Measurements from ENCODE around the gene CCDC137.

GRCh38 chr17:81722184-81723120 is 55.9 kb downstream of the CCDC137 start:
- TF ChIP-seq EZH2 (optimal IDR thresholded peaks at IDR 0.05; ENCODE audit: low read depth, low read length) (no peak), CTCF (IDR thresholded peaks at IDR 0.05; ENCODE audit: low read length) (no peak), EZH2phosphoT487 (IDR thresholded peaks at IDR 0.05; ENCODE audit: low read length) (no peak)
